Stimulated activated CD4-positive, alpha-beta T cell treated with anti-CD3 and anti-CD28 coated beads, Interleukin-2, amount 100 ng/mL, for 48 hours (primary cell): ENCODE results near the gene WASHC4.

ENCODE experiments used
- DNase-seq, 2 donors: peaks; one replicate each; pipeline ENCODE4 v3.0.0-alpha.2; 2020

The WASHC4 gene, protein sequence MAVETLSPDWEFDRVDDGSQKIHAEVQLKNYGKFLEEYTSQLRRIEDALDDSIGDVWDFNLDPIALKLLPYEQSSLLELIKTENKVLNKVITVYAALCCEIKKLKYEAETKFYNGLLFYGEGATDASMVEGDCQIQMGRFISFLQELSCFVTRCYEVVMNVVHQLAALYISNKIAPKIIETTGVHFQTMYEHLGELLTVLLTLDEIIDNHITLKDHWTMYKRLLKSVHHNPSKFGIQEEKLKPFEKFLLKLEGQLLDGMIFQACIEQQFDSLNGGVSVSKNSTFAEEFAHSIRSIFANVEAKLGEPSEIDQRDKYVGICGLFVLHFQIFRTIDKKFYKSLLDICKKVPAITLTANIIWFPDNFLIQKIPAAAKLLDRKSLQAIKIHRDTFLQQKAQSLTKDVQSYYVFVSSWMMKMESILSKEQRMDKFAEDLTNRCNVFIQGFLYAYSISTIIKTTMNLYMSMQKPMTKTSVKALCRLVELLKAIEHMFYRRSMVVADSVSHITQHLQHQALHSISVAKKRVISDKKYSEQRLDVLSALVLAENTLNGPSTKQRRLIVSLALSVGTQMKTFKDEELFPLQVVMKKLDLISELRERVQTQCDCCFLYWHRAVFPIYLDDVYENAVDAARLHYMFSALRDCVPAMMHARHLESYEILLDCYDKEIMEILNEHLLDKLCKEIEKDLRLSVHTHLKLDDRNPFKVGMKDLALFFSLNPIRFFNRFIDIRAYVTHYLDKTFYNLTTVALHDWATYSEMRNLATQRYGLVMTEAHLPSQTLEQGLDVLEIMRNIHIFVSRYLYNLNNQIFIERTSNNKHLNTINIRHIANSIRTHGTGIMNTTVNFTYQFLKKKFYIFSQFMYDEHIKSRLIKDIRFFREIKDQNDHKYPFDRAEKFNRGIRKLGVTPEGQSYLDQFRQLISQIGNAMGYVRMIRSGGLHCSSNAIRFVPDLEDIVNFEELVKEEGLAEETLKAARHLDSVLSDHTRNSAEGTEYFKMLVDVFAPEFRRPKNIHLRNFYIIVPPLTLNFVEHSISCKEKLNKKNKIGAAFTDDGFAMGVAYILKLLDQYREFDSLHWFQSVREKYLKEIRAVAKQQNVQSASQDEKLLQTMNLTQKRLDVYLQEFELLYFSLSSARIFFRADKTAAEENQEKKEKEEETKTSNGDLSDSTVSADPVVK

DNA sequence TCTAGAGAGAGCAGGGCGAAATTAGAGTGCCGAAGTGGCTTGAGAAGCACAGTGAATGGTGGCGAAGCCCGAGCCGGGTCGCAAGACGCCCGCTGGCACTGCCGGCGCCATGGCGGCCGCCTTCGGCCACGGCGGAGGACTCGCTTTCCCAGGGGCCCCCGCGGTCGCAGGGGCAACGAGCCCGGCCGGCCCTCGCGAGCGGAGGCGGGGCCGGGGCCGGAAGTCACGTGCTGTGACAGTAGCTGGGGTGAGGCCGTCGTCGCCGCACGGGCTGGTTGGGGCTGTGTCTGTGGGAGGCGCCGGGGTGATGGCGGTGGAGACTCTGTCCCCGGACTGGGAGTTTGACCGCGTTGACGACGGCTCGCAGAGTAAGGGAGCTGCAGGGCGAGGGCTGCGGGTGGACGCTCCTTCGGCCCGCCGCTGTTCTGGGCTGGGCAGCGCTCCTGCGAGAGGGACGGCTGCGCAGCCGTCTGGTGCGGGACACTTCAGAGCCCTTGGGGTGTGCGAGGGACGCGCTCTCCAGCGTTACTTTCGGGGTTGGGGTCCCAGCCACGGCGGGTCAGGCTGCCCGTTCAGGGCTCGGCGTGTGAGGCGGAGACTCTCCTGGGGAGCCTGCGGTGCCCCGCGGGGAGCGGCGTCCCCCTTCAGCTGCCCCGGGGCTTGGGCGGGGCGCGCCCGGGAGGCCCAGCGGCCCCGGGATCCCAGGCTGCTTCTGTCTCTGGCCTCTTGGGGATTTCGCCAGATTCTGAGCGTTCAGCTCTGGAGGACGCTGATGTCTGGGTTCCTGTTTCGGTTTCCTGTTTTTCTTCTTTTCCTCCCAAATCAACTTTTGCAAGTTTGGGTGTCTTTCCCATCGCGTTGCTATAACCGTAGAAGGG lies at the start of gene WASHC4:
Gene WASHC4, plus strand, starts transcription at position 238 of the 878 bp plus-strand sequence. Its CDS starts 70 bp downstream, at position 308.
- DNase-seq, result peak; percentile 89 to 91

GRCh38 chr12:105060715-105061378 lies 46.7 kb upstream of the WASHC4 start:
- no peak for DNase-seq

GRCh38 chr12:105064564-105065178 lies 42.9 kb upstream of the WASHC4 start:
- no peak for DNase-seq

- no peak for DNase-seq
Observed at GRCh38 chr12:105067511-105068031, 40.0 kb upstream of the WASHC4 start.

GRCh38 chr12:105069936-105070702 lies 37.4 kb upstream of the WASHC4 start:
- DNase-seq, result no peak

GRCh38 chr12:105071981-105072380 lies 35.5 kb upstream of the WASHC4 start:
- no peak for DNase-seq

DNA sequence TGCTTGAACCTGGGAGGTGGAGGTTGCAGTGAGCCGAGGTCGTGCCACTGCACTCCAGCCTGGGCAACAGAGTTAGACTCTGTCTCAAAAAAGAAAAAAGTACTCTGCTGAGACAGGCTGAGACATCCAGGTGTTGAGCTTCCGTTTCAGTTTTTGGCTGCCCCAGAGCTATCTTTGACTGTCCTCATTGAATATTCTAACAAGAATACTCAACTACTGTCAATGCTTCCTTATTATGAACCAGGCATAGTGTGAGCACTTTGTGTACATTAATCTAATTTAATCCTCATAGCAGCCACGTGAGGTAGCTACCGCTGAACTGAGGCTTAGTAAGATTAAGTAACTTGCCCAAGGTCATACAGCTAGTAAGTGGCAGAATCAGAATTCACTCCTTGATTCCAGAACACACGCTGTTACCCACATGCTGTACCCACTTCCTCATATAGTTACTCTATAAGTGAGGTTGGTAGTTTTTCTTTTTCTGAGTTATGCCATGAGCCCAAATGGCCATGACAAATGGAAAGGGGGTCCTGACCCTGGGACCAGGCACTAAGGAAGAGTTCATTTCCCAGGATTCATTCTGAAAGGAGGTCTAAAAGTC lies 34.5 kb upstream of the WASHC4 start:
- DNase-seq, result no peak

DNA sequence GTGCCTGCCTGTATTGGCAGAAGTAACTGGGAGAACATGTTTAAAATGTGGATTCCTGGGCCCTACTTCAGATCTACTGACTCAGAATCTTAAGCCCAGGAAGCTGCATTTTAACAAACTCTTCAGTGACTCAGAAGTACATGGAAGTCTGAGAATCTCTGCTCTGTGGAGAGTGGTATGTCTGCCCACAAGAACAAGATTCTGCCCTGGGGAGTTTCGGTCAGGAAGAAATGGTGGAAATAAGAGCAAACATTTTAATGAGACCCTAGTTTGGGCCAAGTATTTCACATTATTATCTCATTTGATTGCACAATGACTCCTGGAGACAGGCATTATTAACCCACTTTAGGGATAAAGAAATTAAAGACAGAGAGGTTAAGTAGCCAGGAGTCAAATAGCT lies 31.4 kb upstream of the WASHC4 start:
- DNase-seq, result no peak

DNA sequence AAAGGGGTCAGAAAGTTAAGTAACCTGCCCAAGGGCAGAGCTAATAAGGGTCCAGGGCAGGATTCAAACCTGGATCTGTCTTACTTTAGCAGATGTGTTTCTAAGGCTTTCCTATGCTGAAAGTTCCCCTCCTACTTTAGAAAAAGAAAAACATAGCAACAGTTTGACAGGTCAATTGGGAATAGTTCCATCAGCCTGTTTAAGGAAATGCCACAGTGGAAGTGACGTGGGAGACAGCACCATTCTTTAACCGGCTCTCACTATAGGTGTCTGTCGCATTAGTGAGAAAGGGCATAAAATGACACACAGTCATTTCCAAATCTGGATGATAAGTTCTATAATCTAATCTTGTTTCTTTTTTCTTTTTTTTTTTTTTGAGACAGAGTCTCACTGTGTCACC lies 30.6 kb upstream of the WASHC4 start:
- DNase-seq, result no peak

GRCh38 chr12:105077435-105077834 lies 30.1 kb upstream of the WASHC4 start:
- no peak for DNase-seq

DNA sequence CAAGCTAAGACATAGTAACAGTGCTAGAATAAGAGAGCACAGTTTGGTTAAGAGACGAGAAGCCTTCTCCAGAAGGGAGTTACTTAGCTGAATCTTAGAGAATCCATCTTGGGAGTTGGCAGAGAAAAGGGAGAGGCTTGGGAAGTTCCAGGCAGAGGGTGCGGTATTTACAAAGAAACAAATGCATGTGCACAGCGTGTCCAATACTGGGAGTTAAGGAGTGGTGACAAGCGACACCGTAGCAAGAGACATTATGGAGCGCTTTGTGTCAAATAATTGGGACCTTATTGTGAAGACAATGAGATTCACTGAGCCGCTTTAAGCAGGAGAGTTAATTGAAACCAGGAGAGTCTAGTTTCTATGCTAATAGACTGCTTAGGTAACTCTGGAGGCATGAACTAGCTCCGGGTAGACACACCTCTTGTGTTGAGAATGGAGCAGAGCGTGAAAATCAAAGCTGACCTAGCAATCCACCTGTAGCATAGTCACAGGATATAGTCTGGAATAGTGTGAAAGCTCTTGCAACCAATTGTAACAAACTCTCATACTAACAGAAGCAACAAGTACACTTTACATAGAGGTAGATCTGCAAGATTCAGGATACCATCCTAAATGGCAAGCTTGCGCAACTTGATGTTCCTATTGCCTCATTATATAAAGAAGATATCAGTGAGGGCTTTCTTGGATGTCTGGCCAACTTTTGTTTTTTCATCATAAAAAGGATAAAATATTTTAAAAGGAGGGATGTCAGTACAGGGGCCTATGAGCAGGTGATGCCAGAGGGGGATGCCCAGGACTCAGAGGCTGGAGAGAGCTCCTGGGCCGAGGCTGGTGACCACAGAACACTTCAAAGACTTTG lies 28.6 kb upstream of the WASHC4 start:
- no peak for DNase-seq

- no peak for DNase-seq
Observed at GRCh38 chr12:105083031-105083430, 24.5 kb upstream of the WASHC4 start.

GRCh38 chr12:105083551-105084105 lies 23.9 kb upstream of the WASHC4 start:
- DNase-seq, result no peak

- DNase-seq, result peak; percentile 50 to 58
Observed at GRCh38 chr12:105084251-105085250, 23.0 kb upstream of the WASHC4 start, which contains the start of gene ALDH1L2. TSS of gene ALDH1L2 (minus strand) at chr12:105084458. CDS start at chr12:105084436, 22 bp downstream.

GRCh38 chr12:105085501-105085900 lies 22.0 kb upstream of the WASHC4 start:
- no peak for DNase-seq

DNA sequence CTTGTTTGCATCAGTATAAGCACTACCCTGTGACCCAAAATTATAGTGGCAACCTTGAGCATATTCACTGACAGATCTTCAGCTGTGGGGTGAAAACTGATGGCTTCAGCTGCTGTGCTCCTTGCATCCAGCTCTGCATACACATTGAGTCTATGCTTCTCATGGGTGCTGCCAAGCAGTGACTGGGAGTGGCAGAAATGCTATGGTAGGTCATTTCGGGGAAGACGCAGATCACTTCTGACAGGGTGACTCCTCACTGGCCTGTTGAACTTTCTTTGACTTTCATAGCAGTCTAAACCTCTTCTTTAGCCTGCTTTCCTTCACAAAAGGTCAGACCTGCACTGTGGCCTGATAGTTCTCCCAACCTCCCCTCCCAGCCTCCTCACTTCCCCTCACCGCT lies 17.7 kb upstream of the WASHC4 start:
- no peak for DNase-seq

GRCh38 chr12:105090361-105090760 lies 17.2 kb upstream of the WASHC4 start:
- no peak for DNase-seq
